Activated T-cell treated with anti-CD3 and anti-CD28 coated beads for 1 hour (primary cell): ENCODE measurements around the gene TMEM108.

Source experiments
- DNase-seq: peaks from one replicate; pipeline ENCODE4 v3.0.0-alpha.2; 2020; ENCODE audit warnings: low read depth

TMEM108 gene

GRCh38 chr3:133230195-133230594 lies 192.0 kb downstream of the TMEM108 start:
- DNase-seq = no peak

- DNase-seq = no peak
Measured at GRCh38 chr3:133236901-133237300, 198.7 kb downstream of the TMEM108 start.

GRCh38 chr3:133237380-133237779 lies 199.2 kb downstream of the TMEM108 start:
- no peak for DNase-seq

GRCh38 chr3:133238015-133238414 lies 199.8 kb downstream of the TMEM108 start:
- no peak for DNase-seq

- no peak for DNase-seq
Measured at GRCh38 chr3:133246119-133246518, 207.9 kb downstream of the TMEM108 start.

- no peak for DNase-seq
Measured at GRCh38 chr3:133246773-133247172, 208.6 kb downstream of the TMEM108 start.

GRCh38 chr3:133248389-133248788 lies 210.2 kb downstream of the TMEM108 start:
- DNase-seq = no peak

GRCh38 chr3:133249490-133249889 lies 211.3 kb downstream of the TMEM108 start:
- DNase-seq = no peak

- DNase-seq = no peak
Measured at GRCh38 chr3:133254151-133254550, 216.0 kb downstream of the TMEM108 start.

GRCh38 chr3:133254716-133255115 lies 216.5 kb downstream of the TMEM108 start:
- DNase-seq = no peak

- DNase-seq = no peak
Measured at GRCh38 chr3:133256787-133257483, 218.7 kb downstream of the TMEM108 start.

- DNase-seq = no peak
Measured at GRCh38 chr3:133258358-133258757, 220.2 kb downstream of the TMEM108 start.

- DNase-seq = no peak
Measured at GRCh38 chr3:133259767-133260166, 221.6 kb downstream of the TMEM108 start.

GRCh38 chr3:133262333-133262732 lies 224.1 kb downstream of the TMEM108 start:
- no peak for DNase-seq

- no peak for DNase-seq
Measured at GRCh38 chr3:133264920-133265319, 226.7 kb downstream of the TMEM108 start.

- DNase-seq = no peak
Measured at GRCh38 chr3:133268726-133269134, 230.5 kb downstream of the TMEM108 start.

GRCh38 chr3:133269393-133269792 lies 231.2 kb downstream of the TMEM108 start:
- no peak for DNase-seq

GRCh38 chr3:133270631-133271030 lies 232.4 kb downstream of the TMEM108 start:
- no peak for DNase-seq

GRCh38 chr3:133271042-133271441 lies 232.9 kb downstream of the TMEM108 start:
- no peak for DNase-seq

- DNase-seq = no peak
Measured at GRCh38 chr3:133271539-133271938, 233.3 kb downstream of the TMEM108 start.

- no peak for DNase-seq
Measured at GRCh38 chr3:133273346-133273745, 235.2 kb downstream of the TMEM108 start.

- no peak for DNase-seq
Measured at GRCh38 chr3:133274477-133274876, 236.3 kb downstream of the TMEM108 start.

GRCh38 chr3:133276594-133276993 lies 238.4 kb downstream of the TMEM108 start:
- no peak for DNase-seq

- no peak for DNase-seq
Measured at GRCh38 chr3:133277813-133278212, 239.6 kb downstream of the TMEM108 start.
